22Rv1 (cell line): ENCODE measurements around the gene SYCE1L.
"Not testable (repeated sequence)": the region's sequence is repeated elsewhere in the genome, so short reads cannot be mapped to it uniquely, and the experiment has no call there.

ENCODE experiments used
- H3K27ac ChIP-seq: fragments of 450-650 bp; 2 replicates; pipeline ENCODE4 v1.5.1; 2017
- ZFX ChIP-seq: fragments of 450-650 bp; IDR thresholded peaks from 2 replicates; pipeline ENCODE4 v1.6.1; 2017; ENCODE audit warnings: antibody characterized with exemption, borderline replicate concordance
- TF ChIP-seq, protein P1 (sequence below): fragments of 450-650 bp; IDR thresholded peaks from 2 replicates; pipeline ENCODE4 v1.5.1; 2017; ENCODE audit warnings: mild to moderate bottlenecking

The SYCE1L gene, protein sequence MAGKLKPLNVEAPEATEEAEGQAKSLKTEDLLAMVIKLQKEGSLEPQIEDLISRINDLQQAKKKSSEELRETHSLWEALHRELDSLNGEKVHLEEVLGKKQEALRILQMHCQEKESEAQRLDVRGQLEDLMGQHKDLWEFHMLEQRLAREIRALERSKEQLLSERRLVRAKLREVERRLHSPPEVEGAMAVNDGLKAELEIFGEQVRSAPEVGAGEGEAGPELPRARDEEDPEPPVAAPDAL

DNA sequence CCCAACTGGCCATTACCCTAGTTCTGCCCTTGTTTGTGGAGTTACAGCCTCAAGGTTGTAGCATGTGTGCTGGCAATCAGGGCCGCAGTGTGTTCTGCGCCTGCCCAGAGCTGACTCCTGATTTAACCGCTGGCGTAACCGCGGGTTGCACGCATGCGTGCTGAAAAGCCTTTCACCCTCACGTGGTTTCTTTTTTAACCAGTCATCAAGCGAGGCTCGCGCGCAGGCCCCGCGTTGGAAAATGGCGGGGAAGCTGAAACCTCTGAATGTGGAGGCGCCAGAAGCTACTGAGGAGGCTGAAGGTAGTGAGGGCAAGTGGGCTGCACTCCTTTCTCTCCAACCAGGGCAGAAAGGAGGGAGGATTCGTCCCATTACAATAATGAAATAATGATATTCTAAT, at the start of gene SYCE1L:
Gene SYCE1L, plus strand, starts transcription at position 198 of the 400 bp plus-strand sequence. Its CDS starts 44 bp downstream, at position 242.
- no peak for TF ChIP-seq ZFX
- TF ChIP-seq, protein P1, sequence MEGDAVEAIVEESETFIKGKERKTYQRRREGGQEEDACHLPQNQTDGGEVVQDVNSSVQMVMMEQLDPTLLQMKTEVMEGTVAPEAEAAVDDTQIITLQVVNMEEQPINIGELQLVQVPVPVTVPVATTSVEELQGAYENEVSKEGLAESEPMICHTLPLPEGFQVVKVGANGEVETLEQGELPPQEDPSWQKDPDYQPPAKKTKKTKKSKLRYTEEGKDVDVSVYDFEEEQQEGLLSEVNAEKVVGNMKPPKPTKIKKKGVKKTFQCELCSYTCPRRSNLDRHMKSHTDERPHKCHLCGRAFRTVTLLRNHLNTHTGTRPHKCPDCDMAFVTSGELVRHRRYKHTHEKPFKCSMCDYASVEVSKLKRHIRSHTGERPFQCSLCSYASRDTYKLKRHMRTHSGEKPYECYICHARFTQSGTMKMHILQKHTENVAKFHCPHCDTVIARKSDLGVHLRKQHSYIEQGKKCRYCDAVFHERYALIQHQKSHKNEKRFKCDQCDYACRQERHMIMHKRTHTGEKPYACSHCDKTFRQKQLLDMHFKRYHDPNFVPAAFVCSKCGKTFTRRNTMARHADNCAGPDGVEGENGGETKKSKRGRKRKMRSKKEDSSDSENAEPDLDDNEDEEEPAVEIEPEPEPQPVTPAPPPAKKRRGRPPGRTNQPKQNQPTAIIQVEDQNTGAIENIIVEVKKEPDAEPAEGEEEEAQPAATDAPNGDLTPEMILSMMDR, result no peak
- no peak within 1 kb of the TSS for H3K27ac ChIP-seq

DNA sequence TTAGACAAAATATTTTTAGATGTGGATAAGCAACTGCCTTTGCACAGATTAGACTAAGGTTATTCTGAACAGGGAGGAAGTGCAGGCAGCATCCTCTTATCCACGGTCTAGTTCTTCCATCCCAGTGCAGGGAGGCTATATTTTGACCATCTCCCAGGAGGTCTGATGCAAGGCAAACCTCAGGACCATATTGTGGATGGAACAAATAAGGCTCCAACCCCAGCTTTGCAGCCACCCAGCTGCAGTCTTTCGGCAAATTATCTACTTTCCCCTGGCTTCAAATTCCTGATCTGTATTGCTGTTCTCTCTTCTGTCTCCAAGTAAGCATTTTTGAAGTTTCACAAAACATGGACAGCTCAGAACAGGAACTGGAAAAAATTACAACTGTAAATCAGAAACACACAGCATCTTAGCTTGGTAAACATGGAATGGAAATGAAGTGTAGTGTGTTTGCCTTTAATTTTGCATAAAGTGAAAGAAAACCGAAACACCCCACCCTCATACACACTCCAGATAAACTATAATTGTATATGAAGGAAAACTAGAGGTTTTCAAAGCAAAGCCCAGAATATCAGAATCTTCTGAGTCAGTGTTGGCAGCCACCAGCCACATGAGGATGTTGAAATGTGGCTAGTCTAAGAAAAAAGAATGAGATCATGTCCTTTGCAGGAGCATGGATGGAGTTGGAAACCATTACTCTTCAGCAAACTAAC, 41.7 kb upstream of the SYCE1L start:
- TF ChIP-seq, protein P1, result no peak
- TF ChIP-seq ZFX, result no peak
- no peak overlapping the region for H3K27ac ChIP-seq

DNA sequence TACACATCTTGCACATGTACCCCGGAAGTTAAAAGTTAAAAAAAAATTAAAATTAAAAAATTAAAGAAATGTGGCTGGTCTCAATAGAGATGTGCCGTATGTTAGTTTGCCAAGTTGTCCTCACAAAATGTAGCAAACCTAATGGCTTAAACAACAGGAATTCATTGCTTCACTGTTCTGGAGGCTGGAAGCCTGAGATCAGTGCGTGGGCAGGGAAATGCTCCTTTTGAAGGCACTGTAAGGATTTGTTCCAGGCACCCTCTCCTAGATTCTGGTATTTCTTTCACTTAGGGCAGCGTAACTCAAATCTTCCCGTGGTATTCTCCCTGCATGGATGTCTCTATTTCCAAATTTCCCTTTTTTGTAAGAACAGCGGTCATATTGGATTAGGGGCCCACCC, 40.9 kb upstream of the SYCE1L start:
- TF ChIP-seq ZFX, result no peak
- TF ChIP-seq, protein P1, result no peak
- no peak overlapping the region for H3K27ac ChIP-seq

DNA sequence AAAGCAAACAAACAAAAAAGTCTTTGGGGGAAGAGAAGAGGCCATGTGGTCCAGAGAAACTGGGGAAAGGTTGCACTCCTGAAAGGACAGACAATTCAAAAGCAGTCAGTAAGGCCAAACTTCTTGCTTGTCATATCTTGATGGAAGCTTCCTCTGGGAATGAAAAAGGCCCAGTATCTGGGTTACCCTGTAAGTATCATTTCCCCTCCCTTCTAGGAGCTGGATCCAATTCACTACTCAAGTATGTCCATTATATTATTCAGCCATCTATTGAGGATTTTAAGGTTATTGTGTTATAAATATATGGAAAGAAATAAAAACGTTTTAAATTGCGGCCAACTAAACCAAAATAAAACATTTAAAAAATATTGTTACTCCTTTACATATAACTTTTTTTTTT, 34.2 kb upstream of the SYCE1L start:
- H3K27ac ChIP-seq, result no peak overlapping the region
- TF ChIP-seq, protein P1, result no peak
- TF ChIP-seq ZFX, result no peak

DNA sequence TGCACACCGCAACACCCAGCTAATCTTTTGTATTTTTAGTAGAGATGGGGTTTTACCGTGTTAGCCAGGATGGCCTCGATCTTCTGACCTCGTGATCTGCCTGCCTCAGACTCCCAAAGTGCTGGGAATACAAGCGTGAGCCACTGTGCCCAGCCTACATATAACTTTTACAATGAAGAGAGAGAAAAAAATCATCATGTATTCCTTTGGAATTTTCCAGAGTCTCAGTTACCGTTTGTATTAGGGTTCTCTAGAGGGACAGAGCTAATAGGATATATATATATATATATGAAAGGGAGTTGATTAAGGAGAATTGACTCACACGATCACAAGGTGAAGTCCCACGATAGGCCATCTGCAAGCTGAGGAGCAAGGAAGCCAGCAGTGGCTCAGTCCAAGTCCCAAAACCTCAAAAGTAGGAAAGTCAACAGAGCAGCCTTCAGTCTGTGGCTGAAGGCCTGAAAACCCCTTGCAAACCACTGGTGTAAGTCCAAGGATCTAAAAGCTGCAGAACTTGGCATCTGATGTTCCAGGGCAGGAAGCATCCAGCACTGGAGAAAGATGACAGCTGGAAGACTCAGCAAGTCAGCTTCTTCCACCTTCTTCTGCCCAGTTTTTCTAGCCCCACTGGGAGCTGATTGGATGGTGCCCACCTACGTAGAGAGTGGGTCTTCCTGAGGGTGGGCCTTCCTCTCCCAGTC, 33.5 kb upstream of the SYCE1L start:
- not testable (repeated sequence) for H3K27ac ChIP-seq

DNA sequence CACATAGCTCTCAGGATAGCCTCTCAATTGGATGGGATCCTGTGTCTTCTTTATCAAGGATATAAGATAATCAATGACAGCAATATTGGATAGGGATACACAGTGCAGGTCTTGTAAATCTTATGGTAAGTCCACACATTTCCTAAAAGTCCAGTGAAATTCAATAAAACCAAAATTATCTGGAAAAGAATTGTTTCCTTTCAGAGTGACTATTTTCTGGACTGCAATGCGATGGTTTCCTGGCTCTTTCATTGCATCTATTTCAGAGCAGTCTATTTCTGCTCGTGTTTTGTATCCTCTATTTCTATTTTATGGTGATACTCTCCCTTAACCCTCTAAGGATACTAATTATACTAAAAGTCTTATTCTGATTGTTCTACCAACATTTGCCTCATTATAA, 32.5 kb upstream of the SYCE1L start:
- TF ChIP-seq, protein P1, result no peak
- TF ChIP-seq ZFX, result no peak
- no peak overlapping the region for H3K27ac ChIP-seq

DNA sequence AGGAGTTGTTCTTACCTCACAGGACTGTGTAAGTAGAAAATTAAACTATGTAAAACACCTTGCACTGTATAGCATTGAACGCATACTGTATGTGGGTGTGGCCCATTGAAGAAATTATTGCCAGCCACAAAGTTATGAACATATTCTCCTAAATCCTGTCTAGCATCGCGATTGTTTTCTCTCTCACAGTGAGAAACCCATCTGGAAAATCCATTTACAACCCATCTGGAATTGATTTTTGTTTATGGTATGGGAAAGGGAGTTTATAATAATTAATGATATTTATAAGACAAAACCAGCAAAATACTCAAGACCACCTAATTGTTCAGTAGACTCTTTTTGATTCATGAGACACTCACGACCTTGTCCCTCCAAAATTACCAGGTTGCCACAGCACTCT, 30.3 kb upstream of the SYCE1L start:
- no peak for TF ChIP-seq ZFX
- TF ChIP-seq, protein P1, result no peak

More for the DNA sequence above, 30.3 kb upstream of the SYCE1L start:
- no peak overlapping the region for H3K27ac ChIP-seq
